Right lung (tissue), 5 donors: ENCODE measurements around the gene C22orf15. TPM values are rescaled to one million over a fixed set of nuclear protein-coding genes. Genes with fewer than 3 reads are reported as not detected.

Source experiments
- polyA plus RNA-seq, 5 donors: library from polyadenylated mRNA; unstranded; fragments of 120-200 nt; gene quantifications; one replicate each; pipeline versions ENCODE4 v1.2.1 to v1.2.3, GENCODE V29; 2013; ENCODE audit warnings: inconsistent platforms in 1 of 5, low replicate concordance in 1 of 5; ENCODE audit not compliant: insufficient read length in 5 of 5, insufficient read depth in 1 of 5

The C22orf15 gene
- polyA plus RNA-seq, 5 donors: 3.7 to 8.6 (median 7.2) TPM

Other genes with a start within 250 kb of the C22orf15 start
- gene IGLL1, start 182.7 kb upstream of the C22orf15 start, polyA plus RNA-seq: 1 to 10 TPM in 2 of 5 donors, under 1 TPM in 3; 0.28 to 1.8 (median 0.47) TPM
- 1 to 10 TPM; 2.5 to 5.1 (median 3.2) TPM for gene DRICH1, start 130.7 kb upstream of the C22orf15 start, polyA plus RNA-seq
- gene RGL4, start 72.0 kb upstream of the C22orf15 start, polyA plus RNA-seq: 1 to 10 TPM; 2.7 to 5.0 (median 4.1) TPM
- gene ZNF70, start 11.9 kb upstream of the C22orf15 start, polyA plus RNA-seq: 10 to 100 TPM in 1 of 5 donors, 1 to 10 TPM in 4; 6.8 to 10.0 (median 7.1) TPM
- gene VPREB3, start 8.6 kb upstream of the C22orf15 start, polyA plus RNA-seq: under 1 TPM in 3 of 5 donors, not detected in 2; 0.61 to 0.91 (median 0.76) TPM
- 10 to 100 TPM; 18.4 to 38.4 (median 24.0) TPM for gene CHCHD10, start 5.0 kb downstream of the C22orf15 start, polyA plus RNA-seq
- gene MMP11, start 9.9 kb downstream of the C22orf15 start, polyA plus RNA-seq: 10 to 100 TPM in 2 of 5 donors, 1 to 10 TPM in 3; 7.5 to 12.5 (median 9.4) TPM
- 100 to 1,000 TPM; 142 to 157 (median 143) TPM for gene SMARCB1, start 24.0 kb downstream of the C22orf15 start, polyA plus RNA-seq
- 1 to 10 TPM; 3.5 to 5.3 (median 3.9) TPM for gene DERL3, start 76.0 kb downstream of the C22orf15 start, polyA plus RNA-seq
- 10 to 100 TPM; 14.9 to 24.0 (median 19.8) TPM for gene SLC2A11, start 94.9 kb downstream of the C22orf15 start, polyA plus RNA-seq
- 100 to 1,000 TPM; 112 to 314 (median 160) TPM for gene MIF, start 131.4 kb downstream of the C22orf15 start, polyA plus RNA-seq
- 10 to 100 TPM in 2 of 5 donors, 1 to 10 TPM in 3; 7.1 to 23.0 (median 9.4) TPM for gene GSTT2B, start 198.2 kb downstream of the C22orf15 start, polyA plus RNA-seq
- 10 to 100 TPM in 3 of 5 donors, 1 to 10 TPM in 2; 7.1 to 10.8 (median 10.1) TPM for gene DDTL, start 203.9 kb downstream of the C22orf15 start, polyA plus RNA-seq
- 10 to 100 TPM; 46.9 to 87.1 (median 62.7) TPM for gene DDT, start 211.5 kb downstream of the C22orf15 start, polyA plus RNA-seq
- 1 to 10 TPM in 3 of 5 donors, not detected in 2; 1.5 to 2.0 (median 1.9) TPM for gene GSTT2, start 217.1 kb downstream of the C22orf15 start, polyA plus RNA-seq
- gene GSTT4, start 242.5 kb downstream of the C22orf15 start, polyA plus RNA-seq: under 1 TPM in 2 of 5 donors, not detected in 3; 0.05 to 0.12 TPM
- gene CABIN1, start 248.3 kb downstream of the C22orf15 start, polyA plus RNA-seq: 100 to 1,000 TPM in 2 of 5 donors, 10 to 100 TPM in 3; 68.9 to 132 (median 78.6) TPM